GM19455 (cell line): ENCODE measurements around the gene SPON2.
A peak's percentile ranks its signal among the peaks of the same experiment; 100 is the strongest.

Experiments used
- ATAC-seq: cut with Tn5 transposase; IDR thresholded peaks from one replicate; pipeline ENCODE4 v1.9.1; 2021; ENCODE audit not compliant: unreplicated experiment

SPON2 gene

DNA sequence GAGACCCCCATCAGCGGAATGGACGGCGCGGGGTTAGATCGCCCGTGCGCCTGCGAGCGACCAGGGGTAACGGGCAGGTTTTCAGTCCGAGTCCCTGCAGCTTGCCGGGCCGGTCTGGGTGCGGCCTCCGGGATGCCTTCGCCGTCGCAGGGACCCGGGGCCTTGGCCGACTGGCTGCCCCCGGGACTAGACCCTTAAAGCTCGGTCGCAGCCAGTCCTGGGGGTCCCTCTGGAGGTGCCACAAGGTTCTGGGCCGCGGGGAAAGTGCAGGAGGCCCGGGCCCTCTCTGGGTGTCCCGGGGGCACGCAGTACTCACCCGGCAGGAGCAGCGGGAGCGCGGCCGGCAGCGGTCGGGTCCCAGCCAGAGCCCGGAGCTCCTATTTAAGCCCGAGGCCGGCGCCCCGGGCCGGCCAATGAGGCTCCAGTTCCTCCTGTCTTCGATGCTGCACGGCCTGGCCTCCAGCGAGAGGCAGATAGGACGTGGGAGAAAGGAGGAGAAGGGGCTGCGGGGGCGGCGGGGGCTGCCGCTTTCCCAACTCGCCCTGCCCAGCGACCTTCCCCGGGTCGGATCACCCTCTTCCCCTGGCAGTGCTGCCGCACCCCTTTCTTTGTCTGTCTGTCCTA lies at the start of gene SPON2:
SPON2 (minus strand) TSS at position 356 of the 624 bp plus-strand sequence.
- no peak for ATAC-seq

DNA sequence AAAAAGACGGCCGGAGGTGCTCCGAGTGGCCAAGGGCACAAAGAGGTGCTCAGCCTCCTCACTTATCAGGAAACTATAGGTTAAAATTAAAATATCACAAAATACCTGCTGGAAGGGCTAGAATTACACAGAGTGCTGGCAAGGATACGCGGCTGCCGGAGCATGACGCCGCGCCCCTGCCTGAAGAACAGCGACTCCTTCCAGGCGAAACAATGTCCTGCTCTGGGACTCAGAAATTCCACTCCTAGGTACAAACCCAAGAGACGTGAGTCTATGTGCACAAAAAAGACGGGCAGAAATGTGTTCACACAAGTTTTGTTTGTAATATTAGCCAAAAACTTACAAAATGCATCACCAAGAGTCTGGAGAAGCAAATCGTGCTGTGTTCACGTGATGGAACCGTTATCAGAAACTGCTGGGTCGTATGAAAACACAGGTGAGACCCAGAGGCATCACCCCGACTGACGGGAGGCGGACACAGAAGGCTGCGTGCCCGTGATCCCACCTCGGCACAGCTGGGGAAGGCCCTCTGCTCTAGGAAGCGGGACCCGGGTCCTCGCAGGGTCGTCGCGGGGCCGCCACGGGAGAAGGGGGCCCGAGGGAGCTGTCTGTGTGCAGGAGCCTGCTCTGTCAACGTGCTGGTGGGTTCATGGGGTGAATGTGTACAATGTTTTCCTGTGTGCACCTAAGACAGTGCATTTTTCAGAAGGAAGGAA lies 48.9 kb upstream of the SPON2 start:
- ATAC-seq, result no peak

DNA sequence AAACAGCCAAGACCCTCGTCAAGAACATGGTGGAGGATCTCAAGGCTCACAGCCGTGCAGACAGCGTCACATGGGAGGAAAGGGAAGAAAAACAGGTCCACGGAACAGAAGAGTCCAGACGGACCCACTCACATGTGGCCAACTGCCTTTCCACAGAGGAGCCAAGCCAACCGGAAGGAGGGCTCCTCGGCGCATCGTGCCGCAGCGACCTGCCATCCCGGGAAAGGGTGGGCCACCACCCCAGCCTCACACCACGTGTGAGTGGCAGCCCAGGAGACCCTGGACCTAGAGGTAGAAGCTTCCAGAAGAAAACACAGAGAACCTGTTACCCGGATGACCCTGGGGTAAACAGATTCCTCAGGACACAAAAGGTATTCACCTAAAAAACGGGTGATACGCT lies 48.2 kb upstream of the SPON2 start:
- ATAC-seq, result no peak

DNA sequence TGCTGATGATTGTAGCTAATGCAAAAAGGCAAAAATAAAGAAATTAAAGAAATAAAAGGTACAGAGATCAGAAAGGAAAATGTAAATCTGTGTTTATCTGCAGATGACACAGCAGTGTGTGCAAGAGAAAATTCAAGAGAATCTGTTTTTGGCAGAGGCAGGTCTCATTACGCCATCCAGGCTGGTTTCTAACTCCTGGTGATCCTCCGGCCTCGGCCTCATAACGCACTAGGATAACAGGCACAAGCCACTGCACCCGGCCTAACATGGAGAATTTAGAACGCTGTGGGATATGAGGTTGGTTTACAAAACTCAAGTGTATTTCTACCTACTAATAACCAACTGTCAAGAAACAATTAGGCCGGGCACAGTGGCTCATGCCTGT lies 47.2 kb upstream of the SPON2 start:
- no peak for ATAC-seq

DNA sequence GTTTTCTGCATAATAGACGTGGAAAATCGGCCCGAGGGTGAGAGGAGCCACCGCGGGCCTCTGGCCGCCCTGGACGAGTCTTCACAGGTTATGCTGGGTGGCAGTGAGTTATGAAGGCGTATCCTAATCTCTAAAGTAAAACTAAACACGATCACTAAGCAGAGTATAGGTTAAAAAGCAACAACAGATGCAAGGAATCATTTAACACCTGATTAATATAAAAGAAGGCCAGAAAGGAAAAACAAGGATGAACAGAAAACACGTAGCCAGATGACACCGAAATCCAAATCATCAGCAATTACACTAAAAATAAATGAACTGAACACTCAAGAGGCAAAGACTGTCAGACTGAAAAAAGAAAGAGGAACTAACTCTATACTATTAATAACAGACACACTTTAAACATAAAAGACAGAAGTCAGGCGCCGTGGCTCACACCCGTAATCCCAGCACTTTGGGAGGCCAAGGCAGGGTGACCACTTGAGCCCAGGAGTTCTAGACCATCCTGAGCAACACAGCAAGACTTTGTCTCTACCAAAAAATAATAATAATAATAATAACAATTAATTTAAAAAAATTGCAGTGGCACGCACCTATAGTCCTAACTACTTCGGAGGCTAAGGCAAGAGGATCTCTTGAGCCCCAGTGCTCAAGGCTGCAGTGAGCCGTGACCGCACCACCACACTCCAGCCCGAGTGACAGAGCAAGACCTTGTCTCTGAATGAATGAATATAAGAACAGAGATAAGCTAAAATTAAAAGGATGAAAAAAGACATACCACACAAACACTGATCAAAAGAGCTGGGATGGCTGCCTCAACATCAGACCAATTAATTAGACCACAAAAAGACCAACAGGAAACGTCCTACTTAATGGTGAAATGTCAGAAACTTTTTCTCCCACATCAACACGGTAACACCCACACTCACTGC lies 46.5 kb upstream of the SPON2 start:
- ATAC-seq, result peak; percentile 73

DNA sequence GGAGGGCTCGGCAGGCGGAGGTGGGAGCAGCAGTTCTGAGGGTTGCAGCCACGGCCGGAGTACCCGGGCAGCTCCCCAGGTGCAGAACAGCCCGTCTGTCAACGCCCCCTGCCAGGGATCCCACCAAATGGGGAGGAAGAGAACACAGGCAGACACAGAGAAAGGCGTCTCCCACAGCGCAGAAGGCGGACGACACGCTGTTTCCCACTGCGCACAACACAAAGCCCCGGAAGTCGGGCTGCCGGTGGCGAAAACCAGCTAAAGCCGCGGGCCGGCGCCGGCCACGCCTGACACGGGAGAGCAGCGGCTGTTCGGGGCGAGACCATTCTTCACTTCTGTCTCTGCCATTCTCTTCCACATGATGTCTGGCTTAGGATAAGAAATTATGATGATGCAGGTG lies 45.0 kb upstream of the SPON2 start:
- ATAC-seq, result no peak

DNA sequence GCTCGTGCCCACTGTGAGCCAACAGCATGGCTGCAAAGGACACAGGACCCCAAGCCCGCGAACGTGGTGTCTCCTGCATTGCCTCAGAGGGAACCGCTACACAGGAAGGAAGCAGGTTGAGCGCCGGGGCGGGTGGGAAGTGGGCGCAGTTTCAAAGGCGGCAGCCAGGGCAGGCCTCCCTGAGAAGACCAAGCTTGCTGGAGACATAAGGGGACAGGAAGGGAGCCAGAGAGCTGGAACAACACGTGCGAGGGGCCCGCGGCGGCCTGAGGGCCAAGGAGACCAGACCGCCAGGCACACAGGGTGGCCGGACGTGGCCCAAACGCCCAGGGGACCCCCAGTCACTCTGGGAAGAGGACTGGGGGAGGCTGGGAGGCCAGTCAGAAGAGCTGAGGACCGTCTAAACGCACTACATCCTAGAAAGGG lies 44.5 kb upstream of the SPON2 start:
- ATAC-seq, result no peak

DNA sequence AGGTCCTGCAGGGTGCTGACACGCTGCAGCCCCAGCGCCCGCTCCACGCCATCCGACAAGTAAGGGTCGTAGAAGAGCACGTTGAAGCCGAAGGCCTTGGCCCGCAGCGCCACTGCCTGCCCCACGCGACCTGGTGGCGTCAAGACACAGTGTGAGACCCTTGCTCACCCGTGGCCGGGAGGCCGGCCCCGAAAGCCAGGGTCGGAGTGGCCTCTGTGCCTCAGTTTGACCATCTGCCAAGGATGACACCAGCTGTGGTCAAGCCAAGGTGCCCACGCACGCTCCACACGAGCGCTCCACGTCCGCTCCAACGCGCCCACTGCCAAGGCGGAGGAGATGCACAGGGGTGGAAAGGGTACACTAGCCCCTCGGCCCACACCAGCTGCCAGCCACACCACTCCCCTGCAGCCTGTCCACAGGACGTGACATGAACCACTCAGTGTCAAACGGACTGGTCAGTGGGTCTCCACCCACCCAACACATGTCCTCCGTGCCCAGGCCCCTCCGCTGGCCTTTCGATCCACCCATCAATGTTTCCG lies 43.8 kb upstream of the SPON2 start:
- no peak for ATAC-seq

DNA sequence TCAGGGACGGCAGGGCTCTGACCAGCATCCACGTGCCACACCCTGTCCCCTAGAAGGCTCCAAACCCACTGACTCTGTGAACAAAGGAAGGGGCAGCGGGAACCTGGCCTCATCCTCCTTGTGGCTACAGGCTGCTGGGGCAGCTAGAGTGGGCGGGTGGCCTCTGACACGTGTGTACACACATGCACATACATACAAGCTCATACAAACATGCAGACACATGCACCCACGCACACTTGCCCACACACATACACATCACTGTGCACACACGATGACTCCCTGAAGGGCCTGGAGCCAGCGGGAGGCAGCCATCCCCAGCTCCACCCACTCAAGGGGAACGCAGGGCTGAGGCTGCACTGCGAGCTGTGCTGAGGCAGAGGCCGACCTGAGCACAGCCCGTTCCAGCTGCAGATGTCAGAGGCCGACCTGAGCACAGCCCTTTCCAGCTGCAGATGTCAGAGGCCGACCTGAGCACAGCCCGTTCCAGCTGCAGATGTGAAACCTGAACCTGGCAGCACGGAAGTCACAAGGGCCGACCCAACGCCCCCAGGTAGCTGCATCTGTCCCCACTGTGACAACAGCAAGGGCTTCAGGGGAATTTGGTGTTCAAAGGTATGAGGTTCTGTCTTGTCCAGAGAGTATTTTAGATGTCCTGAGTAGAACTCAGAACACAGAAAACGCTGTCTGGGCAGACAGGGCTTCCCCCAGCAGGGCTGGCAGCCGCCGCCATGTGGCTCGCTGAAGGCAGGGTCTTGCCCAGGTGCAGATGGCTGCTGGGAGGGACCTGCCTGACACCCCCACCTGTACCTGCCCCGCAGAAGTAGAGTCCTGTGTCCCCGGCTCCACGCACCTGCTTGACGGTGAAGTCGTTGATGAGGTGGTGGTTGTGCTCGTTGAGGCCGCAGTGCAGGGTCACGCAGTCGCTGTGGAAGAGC lies 43.0 kb upstream of the SPON2 start:
- ATAC-seq, result peak; percentile 45

DNA sequence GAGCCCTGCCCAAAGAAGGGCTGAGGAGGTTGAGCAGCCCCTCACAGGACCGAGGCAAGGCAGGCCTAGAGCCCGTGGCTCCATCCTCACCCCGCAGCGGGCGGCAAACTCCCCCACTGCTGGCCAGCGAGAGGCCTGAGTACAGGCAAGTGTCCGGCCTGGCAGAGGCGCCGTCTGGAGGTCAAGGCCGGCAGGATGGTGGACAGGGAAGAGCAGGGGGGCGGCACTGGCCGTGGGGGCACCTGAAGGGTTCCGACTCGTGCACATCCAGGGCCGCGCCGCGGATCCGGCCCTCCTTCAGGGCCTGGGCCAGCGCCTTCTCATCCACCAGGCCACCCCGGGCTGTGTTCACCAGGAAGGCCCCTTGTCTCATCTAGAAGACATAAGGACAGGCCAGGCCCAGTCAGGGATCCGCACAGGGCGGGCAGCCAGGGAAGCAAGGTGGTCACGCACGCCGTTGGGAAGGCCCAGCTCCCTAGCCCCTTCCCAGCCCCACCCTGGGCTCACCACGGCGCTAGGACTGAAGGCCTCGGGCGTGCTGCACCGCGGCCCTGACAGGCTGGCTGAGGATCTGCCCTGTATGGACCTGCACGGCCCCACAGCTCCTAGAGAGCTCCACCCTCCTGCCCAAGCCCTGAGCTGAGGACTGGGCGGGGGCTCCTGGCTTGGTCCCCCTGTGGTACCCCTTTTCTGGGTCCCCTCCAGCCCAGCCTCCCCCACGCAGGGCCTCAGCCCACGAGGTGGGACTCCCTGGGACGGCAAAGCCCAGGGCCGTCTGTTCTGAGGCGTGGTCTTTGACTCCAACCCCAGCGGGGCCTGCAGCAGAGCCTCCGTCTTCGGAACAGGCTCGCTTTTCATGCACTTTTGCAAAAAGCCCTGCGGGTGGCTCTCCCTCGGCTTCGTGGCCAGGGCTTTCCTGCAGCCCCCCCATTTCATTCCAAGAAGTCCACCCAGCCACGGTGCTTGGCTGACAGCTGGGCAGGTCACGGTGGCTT lies 42.0 kb upstream of the SPON2 start:
- ATAC-seq, result no peak

DNA sequence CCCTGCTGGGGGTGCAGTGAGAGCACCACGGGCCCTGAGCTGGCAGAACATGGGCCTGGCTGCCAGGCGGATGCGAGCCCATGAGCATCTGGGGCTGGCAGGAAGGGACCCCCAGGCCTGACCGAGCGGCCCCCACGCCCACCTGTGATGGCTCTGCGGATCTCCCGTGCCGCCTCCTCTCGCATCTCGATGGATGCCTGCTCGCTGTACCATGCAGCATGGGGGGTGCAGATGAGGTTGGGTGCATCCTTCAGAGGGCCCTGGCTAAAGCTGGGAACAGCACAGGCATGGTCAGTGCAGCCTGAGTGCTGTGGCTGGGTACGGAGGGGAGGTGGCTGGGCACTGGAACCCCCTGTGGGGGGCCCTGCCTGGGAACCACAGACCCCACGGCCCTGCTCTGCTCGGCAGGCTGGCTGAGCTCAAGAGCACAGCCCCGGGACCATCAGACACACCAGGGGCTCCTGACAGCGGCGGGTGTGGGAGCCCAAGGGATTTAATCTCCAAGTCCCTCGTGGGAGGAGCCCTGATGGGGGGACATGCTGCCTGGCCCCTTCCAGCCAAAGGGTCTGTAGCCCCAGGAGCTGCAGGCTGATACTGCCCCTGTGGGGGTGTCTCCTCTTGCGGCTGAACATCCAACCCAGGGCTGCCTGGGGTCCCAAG lies 41.1 kb upstream of the SPON2 start:
- ATAC-seq, result no peak

DNA sequence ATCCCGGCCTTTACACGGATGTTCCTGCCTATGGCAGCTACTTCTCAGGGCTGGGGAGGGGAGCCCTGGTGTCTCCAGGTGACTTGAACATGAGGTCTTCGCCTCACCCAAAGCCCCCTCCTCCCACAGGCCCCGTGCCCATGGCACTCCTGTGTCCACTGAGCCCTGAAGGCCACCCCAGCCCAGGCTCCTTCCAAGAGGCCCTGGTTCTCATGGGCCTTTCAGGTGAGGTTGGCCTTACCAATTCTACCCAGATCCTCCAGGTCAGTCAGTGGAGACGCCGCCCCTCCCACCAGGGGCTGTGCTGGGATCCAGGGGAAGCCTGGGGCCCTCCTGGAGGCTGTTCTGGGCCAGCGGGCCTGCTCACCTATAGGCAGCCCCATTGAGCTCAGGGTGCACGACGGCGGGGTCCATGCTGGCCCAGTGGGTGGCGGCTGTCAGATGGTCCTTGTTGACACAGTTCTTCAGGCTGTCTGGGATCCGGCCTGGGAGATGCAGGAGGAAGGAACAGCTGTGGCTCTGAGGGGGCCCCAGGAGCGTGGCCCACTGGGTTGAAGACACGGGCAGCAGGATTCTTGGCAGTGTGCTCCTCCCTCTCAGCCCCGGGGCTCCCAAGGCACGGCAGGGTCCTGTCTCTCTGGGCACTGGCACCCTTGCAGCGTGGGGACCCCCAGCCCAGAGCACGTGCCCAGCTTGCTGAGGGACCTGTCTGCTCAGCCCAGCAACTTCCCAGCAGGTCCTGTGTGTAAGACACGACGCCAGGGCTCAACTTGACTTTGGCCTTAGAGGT lies 40.4 kb upstream of the SPON2 start:
- ATAC-seq, result no peak

DNA sequence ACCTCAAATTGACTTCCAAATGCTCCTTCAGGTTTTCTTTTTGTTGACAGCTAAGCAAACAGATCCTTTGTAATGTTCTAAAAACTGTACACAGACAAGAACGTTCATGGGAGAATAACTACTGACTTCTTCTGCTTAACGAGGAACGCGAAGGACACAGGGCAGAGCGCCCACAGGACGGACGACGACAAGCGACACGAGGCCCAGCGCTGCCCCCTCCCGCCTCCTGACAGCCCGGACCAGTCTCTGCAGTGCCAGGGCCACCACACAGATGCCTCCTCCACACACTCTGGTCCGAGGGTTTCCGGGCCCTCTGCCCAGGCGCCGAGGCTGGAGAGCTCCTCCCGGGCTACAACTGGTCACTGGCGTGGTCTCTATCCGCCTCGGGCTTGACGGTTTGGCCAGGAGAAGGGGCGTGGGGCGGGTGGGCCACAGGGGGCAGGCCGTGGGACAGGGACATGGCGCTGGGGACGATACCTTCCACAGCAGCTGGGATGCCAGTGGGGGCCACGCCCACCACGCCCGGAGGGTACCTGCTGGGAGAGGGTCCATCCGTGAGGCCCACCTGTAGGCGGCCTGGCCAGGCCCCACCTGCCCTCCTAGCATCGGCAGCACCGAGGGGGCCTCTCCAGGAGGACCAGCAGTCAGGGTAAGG lies 39.6 kb upstream of the SPON2 start:
- ATAC-seq, result no peak

DNA sequence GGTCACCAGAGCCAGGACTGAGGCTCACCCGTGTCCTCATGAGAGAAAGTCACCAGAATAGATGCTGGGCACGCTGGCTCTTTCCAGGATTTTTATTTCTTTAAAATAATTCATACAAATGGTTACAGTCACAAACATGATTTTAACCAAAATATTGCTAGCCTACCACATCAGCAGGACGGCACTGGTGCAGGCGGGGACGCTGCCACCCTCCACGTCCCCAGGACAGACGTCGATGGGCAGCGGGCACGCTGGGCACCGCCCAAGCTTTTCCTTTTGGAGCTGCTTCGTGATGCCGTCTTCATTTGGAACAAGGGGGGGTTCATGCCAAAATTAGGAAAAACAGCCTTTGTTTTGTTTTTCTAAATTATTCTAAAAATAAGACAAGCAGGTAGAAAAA lies 39.0 kb upstream of the SPON2 start:
- ATAC-seq, result no peak

DNA sequence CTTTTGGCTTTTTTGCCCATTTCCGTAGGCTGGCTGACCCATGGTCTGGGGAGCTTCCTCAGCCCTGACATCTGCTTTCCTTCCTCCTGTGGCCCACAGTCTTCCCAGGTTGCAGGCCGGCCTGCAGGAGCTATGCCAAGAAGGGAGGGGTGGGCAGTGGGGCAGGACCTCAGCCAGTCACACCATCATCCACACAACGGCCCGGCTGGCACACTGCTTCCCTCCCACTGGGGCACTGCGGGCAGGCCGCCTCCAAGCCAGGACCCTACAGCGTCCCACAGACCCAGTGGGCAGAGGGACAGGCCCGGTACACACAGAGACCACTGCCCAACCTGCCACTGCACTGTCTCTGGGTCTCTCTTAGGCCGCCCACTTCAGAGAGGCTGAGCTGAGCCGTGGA lies 38.6 kb upstream of the SPON2 start:
- ATAC-seq, result no peak

DNA sequence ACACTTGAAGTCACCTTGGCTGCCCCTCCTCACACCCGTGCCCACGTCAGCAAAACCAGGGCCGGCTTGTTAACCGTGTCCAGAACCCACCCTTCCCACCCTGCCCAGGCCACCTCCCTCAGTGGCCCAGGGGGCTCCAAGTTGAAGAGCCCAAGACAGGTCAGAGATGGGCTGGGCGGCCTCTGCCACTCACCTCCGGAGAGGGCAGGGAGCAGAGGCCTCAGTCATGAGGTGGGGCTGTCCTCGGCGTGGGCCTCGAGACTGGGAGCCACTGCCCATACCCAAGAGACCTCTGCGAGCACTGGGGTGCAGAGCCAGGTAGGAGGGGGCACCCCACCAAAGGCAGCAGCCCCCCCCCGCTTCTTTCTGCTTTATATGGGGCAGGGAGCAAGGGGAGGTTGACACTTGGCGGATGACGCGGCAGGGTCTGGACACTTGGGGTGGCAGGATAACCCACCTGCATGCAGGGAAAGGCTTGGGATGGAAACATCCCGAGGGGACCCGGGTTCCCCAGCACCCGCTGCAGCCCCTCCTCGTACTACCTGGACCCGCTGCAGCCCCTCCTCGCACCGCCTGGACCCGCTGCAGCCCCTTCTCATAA lies 38.0 kb upstream of the SPON2 start:
- no peak for ATAC-seq

DNA sequence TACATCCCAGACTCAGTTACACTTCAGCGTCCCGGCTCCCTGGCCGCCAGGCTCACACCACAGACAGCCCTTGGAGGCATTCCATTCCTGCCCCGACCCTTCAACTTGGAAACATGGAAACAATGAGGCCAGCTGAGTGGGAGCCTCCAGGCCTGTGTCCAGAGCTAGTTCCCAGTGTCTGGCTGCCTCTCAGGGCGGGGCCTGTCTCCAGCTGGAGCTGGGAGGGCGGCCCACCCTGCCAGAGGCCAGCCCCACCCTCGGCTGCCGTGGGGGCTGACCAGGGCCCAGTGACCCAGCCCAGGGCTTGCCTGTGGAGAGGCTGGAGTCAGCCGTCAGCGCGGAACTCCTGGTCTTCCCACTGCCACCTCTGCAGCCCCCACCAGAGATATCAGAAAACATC lies 37.4 kb upstream of the SPON2 start:
- no peak for ATAC-seq
